Uterus (tissue), 2 donors: ENCODE data around the gene XYLT1.

ENCODE experiments used
- POLR2A ChIP-seq, 2 donors: fragments of 450-650 bp; IDR thresholded peaks; one replicate each; pipeline ENCODE4 v1.6.1; 2016; ENCODE audit warnings: antibody characterized with exemption in 2 of 2, mild to moderate bottlenecking in 1 of 2, moderate library complexity in 1 of 2
- TF ChIP-seq, protein P1 (sequence below), 4 experiments: fragments of 200-600 bp in 2 of 4; fragments of 450-650 bp in 2 of 4; sonication (generic) in 2 of 4; IDR thresholded peaks; one replicate each; pipeline ENCODE4 v1.5.1; 2016 to 2019; ENCODE audit warnings: antibody characterized with exemption in 4 of 4, mild to moderate bottlenecking in 2 of 4, moderate library complexity in 1 of 4

DNA sequence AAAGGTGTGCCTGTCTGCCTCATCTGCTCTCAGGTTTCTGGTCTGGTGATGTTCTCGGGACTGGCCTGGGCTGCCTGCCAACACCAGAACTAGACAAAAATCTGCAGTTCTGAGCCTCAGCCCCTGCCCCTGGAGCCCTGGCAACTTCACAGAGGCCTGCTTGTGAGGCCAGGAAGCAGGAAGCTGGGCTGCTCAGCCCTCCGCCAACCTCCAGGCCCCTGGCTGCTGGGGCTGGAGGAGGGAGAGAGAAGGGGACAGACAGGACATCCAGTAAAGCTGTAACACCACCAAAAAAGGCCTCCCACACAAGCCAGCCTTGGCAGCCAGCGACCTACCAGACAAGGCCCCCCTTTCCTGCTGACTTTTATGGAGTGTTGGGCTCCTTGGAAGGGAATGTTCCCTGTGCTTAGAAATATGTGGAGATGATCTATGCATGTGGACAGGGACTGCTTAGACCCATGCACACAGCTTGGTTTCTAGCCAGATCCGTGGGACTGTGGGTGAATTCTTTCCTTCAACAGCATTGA lies 157.6 kb downstream of the XYLT1 start:
- TF ChIP-seq, protein P1, sequence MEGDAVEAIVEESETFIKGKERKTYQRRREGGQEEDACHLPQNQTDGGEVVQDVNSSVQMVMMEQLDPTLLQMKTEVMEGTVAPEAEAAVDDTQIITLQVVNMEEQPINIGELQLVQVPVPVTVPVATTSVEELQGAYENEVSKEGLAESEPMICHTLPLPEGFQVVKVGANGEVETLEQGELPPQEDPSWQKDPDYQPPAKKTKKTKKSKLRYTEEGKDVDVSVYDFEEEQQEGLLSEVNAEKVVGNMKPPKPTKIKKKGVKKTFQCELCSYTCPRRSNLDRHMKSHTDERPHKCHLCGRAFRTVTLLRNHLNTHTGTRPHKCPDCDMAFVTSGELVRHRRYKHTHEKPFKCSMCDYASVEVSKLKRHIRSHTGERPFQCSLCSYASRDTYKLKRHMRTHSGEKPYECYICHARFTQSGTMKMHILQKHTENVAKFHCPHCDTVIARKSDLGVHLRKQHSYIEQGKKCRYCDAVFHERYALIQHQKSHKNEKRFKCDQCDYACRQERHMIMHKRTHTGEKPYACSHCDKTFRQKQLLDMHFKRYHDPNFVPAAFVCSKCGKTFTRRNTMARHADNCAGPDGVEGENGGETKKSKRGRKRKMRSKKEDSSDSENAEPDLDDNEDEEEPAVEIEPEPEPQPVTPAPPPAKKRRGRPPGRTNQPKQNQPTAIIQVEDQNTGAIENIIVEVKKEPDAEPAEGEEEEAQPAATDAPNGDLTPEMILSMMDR (IDR thresholded peaks at IDR 0.05): no peak
- no peak for TF ChIP-seq POLR2A (IDR thresholded peaks at IDR 0.05)
